GM12891 (cell line): ENCODE data around the gene ZNF747.

Experiments
- PAX5 ChIP-seq: IDR thresholded peaks from 2 replicates; pipeline ENCODE4 v1.6.1; 2011; ENCODE audit warnings: low read length, moderate library complexity, mild to moderate bottlenecking; ENCODE audit not compliant: insufficient read depth, severe bottlenecking
- POLR2A ChIP-seq: IDR thresholded peaks from 2 replicates; pipeline ENCODE4 v1.6.1; 2011; ENCODE audit warnings: low read depth, low read length, control low read depth
- POLR2AphosphoS5 ChIP-seq: IDR thresholded peaks from 2 replicates; pipeline ENCODE4 v1.6.1; 2011; ENCODE audit warnings: low read depth, low read length, control low read depth

DNA sequence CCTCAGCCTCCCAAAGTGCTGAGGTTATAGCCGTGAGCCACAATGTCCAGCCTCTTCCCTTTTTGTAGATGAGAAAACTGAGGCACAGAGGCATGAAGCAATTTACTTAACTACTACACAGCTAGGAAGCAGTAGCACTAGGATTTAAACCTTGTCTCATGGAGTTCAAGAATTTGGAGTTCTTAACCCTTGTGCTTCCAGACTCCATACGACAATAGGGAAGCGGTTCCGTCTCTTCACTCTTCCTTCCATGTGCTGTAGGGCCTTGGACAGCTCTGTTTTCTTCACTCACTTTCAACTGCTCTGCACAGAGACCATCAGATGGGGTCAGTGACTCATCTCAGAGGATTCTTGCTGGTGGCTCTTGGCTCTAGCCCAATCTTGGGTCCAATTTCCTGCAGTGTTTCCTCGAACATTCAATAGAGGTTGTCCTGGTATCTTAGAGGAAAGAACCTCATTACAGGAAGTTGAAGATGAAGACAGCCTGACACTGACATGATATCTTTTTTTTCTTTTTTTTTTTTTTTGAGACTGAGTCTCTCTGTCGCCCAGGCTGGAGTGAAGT lies 42.8 kb downstream of the ZNF747 start:
- TF ChIP-seq POLR2AphosphoS5 (no peak), POLR2A (no peak), PAX5 (no peak)
